PC-3 (cell line): Measurements from ENCODE around the gene PREX1.

ENCODE experiments used
- EZH2 ChIP-seq: fragments of 300-600 bp; sonication (generic); IDR thresholded peaks from one replicate; pipeline ENCODE4 v1.6.1; 2017; ENCODE audit warnings: antibody characterized with exemption, mild to moderate bottlenecking, low read length; ENCODE audit not compliant: unreplicated experiment
- EZH2phosphoT487 ChIP-seq: fragments of 300-600 bp; sonication (generic); IDR thresholded peaks from 2 replicates; pipeline ENCODE4 v1.6.1; 2018; ENCODE audit warnings: mild to moderate bottlenecking, antibody characterized with exemption, low read length, borderline replicate concordance
- TF ChIP-seq, protein P1 (sequence below): fragments of 300-600 bp; sonication (generic); conservative IDR thresholded peaks from 2 replicates; pipeline ENCODE4 v1.5.1; 2017; ENCODE audit warnings: antibody characterized with exemption, low read depth, mild to moderate bottlenecking, low read length

DNA sequence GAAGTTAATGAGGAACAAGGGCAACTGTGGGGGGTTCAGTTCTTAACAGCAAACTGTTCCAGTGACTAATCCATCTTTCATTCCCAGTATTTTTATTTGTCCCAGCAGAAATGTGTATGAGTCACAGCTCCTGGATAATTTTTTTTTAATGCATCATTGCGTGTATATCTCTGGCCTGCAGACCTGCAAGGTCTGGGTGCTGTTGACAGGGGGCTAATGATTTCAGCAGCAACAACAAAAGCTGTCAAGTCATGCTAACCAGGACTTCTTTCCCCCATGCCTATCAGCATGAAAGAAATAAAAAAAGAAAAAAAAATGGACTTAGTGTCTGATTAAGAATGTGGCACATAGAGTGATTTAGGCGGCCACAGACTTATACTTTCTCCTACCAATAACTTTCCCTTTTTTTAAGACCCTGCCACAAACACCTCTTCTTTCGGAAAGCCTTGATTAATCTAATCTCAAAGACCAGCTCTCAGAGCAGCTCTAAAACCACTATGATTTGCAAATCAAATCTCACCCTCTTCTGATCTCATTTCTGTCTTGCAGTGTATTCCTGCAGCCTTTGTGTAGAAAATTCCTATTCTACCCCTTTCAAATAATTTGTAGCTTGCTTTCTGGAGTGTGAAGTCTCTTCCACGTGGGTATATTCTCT, 14.2 kb upstream of the PREX1 start:
- TF ChIP-seq, protein P1, sequence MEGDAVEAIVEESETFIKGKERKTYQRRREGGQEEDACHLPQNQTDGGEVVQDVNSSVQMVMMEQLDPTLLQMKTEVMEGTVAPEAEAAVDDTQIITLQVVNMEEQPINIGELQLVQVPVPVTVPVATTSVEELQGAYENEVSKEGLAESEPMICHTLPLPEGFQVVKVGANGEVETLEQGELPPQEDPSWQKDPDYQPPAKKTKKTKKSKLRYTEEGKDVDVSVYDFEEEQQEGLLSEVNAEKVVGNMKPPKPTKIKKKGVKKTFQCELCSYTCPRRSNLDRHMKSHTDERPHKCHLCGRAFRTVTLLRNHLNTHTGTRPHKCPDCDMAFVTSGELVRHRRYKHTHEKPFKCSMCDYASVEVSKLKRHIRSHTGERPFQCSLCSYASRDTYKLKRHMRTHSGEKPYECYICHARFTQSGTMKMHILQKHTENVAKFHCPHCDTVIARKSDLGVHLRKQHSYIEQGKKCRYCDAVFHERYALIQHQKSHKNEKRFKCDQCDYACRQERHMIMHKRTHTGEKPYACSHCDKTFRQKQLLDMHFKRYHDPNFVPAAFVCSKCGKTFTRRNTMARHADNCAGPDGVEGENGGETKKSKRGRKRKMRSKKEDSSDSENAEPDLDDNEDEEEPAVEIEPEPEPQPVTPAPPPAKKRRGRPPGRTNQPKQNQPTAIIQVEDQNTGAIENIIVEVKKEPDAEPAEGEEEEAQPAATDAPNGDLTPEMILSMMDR = no peak
- TF ChIP-seq EZH2 = no peak
- no peak for TF ChIP-seq EZH2phosphoT487
